DMS 273 treated with DMSO at 0.1 percent for 48 hours (cell line): Measurements from ENCODE around the gene MTCH1.
"Not testable (repeated sequence)": the region's sequence is repeated elsewhere in the genome, so short reads cannot be mapped to it uniquely, and the experiment has no call there.

ENCODE experiments used
- DNase-seq: peaks from one replicate; lab custom pipeline; 2025; lab: John Stamatoyannopoulos, UW

MTCH1 gene

GRCh38 chr6:36997811-36998722, 12.1 kb upstream of the MTCH1 start:
- DNase-seq, result no peak

- DNase-seq, result not testable (repeated sequence)
Measured at GRCh38 chr6:36990401-36990800, 4.4 kb upstream of the MTCH1 start.

DNA sequence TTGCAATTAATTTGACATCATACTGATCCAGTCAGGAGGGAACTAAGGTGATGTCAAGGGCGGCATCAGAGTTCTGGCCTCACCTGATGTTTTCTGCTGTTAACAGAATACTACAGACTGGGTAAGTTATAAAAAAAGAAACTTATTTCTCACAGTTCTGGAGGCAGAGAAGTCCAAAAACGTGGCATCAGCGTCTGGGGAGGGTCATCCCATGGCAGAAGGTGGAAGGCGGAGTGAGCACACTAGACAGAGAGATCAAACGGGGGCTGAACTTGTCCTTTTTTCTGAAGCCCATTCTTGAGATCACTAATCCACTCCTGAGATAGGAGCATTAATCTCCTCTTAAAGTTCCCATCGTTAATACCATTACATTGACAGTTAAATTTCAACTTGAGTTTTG, 3.3 kb upstream of the MTCH1 start:
- DNase-seq, result no peak

DNA sequence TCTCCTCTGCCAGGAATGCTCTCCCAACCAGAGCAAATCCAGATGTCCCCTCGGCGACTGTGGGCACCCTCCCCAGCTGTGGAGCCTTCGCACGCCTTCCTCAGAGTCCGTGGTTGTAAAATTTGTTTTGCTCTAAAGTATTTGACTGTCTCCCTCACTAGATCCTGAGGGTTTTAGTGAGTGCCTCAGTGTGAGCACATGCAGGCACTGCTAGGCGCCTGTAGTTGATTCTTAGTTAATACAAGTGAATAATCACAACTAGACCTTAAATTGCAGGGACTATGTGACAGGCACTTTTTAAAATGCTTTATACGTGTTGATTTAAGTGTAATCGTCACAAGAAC, 680 bp upstream of the MTCH1 start:
- DNase-seq, result no peak

DNA sequence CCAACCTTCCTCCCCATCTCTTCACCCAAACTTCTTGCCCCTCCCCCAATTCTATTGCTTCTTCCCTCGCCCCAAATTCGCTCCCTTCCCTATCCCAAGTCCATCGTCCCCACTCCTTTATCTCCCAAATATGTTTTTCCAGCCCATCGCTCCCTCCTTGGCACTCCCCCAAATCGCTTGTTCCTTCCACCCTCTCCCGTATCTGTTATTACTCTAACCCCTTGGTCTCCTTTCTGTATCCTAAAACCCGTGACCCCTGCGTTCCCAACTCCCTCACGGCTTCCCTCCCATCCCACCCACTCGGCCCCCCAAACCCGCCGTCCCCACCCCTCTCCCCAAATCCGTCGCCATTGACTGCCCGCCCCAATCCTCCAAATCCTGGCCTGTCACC, 584 bp downstream of the MTCH1 start:
- no peak for DNase-seq

GRCh38 chr6:36984581-36985416, 1.2 kb downstream of the MTCH1 start:
- no peak for DNase-seq

GRCh38 chr6:36983538-36983937, 2.5 kb downstream of the MTCH1 start:
- no peak for DNase-seq

DNA sequence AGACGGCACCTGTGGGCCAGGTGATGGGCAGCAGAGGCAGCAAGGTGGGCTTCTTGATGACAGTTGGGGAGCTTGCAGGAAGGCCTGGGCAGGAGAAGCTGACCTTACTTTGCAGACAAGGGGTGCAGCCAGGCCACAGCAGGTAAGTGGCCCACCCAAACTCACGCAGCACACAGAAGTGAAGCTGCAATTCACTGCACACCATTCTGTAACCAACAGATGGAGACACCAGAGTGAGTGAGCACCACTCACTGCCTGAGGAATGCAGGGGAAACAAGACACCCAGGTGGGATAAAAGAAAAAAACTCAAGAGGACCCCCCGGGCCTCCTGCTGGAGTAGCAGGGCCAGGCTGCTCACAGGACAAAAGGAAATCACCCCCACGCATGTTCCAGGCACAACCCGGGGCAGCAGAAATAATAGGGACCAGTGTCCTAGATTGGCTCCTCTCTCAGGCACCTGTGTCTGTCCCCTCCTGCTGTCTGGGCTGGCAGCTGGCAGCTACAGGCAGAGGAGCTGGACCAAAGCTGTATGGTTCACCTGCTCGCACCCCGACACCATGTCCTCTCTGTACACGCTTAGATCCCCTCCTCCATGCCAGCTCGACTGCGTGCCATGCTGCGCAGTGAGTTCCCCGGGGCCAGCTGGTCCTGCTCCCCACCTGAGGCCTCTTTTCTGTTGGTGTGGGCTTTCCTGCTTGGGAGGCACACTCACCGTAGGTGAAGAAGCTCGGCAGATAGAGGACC, 4.9 kb downstream of the MTCH1 start:
- DNase-seq, result no peak

DNA sequence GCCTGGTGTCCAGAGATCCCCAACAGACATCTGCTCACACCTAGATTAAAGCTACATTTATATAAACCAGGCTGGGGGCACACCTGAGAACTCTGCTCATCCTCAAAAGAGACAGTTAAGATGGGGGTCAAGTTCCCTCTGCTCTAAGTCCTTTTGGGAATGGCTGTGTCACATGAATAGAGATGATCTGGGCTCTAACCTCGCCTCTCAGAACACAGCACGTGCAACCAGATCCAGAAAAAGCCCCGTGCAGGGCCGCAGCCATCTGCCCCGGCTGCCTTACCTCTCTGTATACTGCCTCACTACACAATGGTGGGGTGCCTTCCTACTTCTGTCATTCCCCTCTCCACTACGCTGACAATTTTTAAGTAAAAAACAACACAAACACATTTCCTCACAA, 5.9 kb downstream of the MTCH1 start:
- DNase-seq, result no peak

DNA sequence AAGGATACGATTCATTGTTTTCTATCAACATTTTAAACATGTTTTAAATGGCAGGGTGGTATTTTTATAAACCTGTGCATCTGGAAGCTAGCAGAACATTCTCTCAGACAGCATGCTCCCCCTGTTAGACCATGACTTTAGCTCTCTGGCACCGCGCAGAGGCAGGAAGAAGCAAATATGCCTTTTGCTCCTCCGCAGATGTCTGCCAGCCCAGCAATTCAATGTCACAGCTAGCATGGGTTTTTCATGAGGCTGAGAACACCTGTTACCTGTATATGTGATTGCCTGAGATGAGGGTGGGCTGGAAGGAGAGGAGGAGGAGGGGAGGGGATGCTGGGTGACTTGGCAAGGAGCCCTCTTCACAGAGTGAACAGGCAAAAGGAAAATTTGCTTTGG, 6.7 kb downstream of the MTCH1 start:
- peak; percentile 87 for DNase-seq

GRCh38 chr6:36978421-36979346, 7.3 kb downstream of the MTCH1 start:
- peak; percentile 87 for DNase-seq

DNA sequence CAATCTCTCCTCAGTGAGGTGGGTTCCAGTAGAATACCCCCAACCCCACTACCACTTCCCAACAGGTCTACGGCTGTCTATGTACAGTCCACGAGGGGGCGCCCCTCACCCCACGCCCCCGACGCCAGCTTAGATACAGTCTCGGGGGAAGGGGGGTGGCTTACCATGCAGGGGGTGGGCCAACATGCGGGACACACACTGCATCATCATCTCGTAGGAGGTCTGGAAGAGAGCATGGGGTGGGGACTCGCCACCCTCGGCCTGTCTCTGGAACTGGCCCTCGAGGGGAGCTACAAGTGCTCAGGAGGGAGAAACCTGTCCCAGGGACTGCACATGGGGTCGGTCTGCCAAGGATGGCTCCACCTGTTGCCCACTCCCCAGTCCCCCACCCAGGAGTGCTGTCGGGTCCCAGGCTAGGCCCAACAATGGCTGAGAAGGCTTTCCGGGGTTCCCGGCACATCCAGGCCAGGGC, 8.5 kb downstream of the MTCH1 start:
- DNase-seq, result no peak

DNA sequence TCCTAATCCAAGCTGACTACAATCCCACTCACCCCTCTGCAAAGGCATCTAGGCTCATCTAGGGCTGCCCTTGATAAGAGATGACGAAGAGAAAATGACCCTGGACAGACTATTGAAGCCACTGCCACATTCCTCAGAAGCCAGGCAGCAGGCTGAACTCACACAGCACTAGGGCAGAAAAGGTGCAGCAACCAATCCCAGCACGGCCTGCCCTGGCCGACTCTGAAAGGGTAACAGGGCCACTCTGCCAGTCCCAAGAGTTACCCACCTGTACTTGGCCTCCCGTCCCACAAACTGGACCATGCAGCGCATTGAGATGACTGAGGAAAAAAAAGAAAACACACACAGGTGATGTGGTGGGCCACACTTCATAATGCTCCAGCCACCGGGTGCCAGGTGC, 9.1 kb downstream of the MTCH1 start:
- no peak for DNase-seq

GRCh38 chr6:36976509-36976908, 9.5 kb downstream of the MTCH1 start:
- no peak for DNase-seq

- no peak for DNase-seq
Measured at GRCh38 chr6:36976007-36976264, 10.1 kb downstream of the MTCH1 start.

DNA sequence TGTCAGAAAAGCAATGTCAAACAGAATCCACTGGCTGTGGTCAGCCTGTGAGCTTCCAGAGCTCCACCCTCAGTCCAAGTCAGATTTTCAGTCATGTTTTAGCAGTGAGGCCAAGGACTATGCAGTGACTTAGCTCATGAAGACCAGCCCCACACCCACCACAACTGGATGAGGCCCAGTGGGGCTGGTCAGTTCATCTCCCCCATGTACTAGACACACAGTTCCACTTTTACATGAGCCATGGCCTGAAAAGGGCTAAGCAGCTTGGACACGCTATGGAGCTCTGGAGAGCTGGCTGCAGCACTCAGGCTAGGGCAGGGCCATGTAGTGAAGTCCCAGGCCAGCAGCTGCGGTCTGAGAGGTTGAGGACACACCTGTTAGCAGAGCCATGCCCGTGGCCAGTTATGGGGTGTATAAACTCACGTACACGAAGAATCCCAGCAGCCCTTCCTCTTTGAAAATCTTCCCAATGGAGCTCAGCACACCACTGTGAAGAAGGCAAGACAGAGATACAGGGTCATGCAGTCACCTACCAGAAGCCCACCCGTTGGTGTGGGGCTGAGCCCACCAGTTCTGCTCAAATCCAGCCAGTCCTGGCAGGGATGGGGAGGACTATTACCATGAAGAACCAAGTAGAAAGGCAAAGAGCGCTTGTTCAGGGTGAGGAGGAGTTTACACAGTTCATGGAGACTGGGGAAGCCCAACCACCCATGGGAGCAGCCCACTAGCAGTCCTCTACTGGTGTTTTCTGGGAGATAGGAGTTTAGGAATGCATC, 10.6 kb downstream of the MTCH1 start:
- DNase-seq, result no peak

GRCh38 chr6:36973647-36974046, 12.3 kb downstream of the MTCH1 start:
- DNase-seq, result no peak

DNA sequence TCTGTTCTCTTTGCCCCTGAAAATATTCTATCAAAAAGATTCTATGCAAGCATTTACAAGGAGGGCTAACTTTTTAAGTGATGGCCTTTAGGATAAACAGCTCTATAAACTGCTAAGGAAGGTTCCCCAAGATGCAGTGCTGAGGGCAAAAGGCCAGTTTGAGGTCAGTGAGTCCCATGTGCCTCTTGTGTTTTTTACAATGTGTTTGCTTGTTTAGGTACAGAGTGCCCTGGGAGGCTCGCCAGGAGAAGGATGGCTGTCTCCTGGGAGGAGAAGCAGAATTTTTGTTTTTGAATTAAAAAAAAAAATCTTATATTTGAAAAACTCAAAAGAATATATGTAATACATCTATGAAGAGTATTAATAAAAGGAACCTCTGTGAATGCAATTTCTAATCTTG, 12.8 kb downstream of the MTCH1 start:
- no peak for DNase-seq

DNA sequence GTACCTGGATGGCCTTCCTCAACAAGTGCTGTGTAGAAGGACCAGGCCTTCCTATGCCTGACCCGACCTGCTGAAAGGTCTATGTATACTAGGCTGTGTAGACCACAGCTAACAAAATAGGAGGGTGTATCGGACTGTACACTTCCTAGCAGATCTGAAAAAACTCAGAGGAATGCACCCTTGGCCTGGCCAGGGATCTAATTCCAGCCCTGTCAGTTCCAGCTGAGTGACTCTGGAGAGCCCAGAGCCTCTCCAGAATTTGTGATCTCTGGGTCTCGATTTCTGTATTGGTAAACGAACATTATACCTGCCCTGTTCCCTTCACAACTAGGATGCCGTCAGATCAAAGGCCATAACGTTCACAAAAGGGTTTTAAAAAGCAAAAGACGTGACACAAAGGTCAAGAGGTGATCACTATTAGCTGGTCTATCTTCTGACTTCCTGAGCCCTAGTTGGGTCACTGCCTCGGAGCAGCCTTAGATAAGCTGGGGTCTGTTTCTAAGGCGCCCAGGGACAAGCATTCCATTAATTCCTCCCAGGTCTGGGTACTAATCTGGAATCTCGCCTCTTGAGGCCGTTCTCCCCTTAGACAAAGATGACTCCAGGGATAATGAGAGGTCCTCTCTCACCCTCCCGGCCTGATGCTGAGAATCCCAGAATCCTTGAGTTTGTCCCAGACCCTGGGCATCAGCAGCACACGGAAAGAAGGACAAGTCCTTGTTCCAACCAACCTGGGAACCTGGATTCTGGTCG, 13.9 kb downstream of the MTCH1 start:
- no peak for DNase-seq
